OCI-LY1 (cell line): ENCODE measurements around the gene TMEM131.
"Not testable (repeated sequence)": the region's sequence is repeated elsewhere in the genome, so short reads cannot be mapped to it uniquely, and the experiment has no call there.

Source experiments
- H2AFZ ChIP-seq: fragments of 200-600 bp; sonication (generic), shearing (Covaris generic); 2 replicates; pipeline ENCODE4 v1.6.0; 2014; ENCODE audit warnings: antibody characterized with exemption, mild to moderate bottlenecking, low read length
- H3F3A ChIP-seq: fragments of 200-600 bp; sonication (generic), shearing (Covaris generic); 2 replicates; pipeline ENCODE4 v1.6.0; 2014; ENCODE audit warnings: mild to moderate bottlenecking, antibody characterized with exemption, low read length, moderate library complexity; ENCODE audit not compliant: insufficient read depth
- H3K27ac ChIP-seq: fragments of 200-600 bp; sonication (generic); 2 replicates; pipeline ENCODE4 v1.5.1; 2014; ENCODE audit warnings: low read length, mixed run types, mild to moderate bottlenecking, low read depth; ENCODE audit not compliant: poor library complexity, severe bottlenecking
- H3K27me3 ChIP-seq: fragments of 200-600 bp; sonication (generic); 2 replicates; pipeline ENCODE4 v1.6.0; 2014; ENCODE audit warnings: antibody characterized with exemption, mild to moderate bottlenecking, low read length, moderate library complexity; ENCODE audit not compliant: insufficient read depth
- H3K36me3 ChIP-seq: fragments of 200-600 bp; sonication (generic); 2 replicates; pipeline ENCODE4 v1.6.1; 2014; ENCODE audit warnings: mild to moderate bottlenecking, antibody characterized with exemption, low read length, moderate library complexity, mixed read lengths; ENCODE audit not compliant: insufficient read depth
- H3K4me1 ChIP-seq: fragments of 200-600 bp; sonication (generic); 2 replicates; pipeline ENCODE4 v1.5.1; 2014; ENCODE audit warnings: mild to moderate bottlenecking, low read length, moderate library complexity; ENCODE audit not compliant: insufficient read depth, severe bottlenecking
- H3K4me2 ChIP-seq: fragments of 200-600 bp; sonication (generic), shearing (Covaris generic); 2 replicates; pipeline ENCODE4 v1.6.1; 2014; ENCODE audit warnings: low read length
- H3K4me3 ChIP-seq: fragments of 200-600 bp; sonication (generic); 2 replicates; pipeline ENCODE4 v1.5.1; 2014; ENCODE audit warnings: low read length, low read depth, mild to moderate bottlenecking, mixed read lengths; ENCODE audit not compliant: poor library complexity, severe bottlenecking
- H3K79me2 ChIP-seq: fragments of 200-600 bp; shearing (Covaris generic); 2 replicates; pipeline ENCODE4 v1.6.1; 2016; ENCODE audit warnings: mixed run types, low read length, mixed read lengths; ENCODE audit not compliant: insufficient read depth
- H3K9ac ChIP-seq: fragments of 200-600 bp; sonication (generic), shearing (Covaris generic); 2 replicates; pipeline ENCODE4 v1.6.1; 2014; ENCODE audit warnings: mild to moderate bottlenecking, low read length, mixed read lengths
- H3K9me2 ChIP-seq: fragments of 200-600 bp; sonication (generic), shearing (Covaris generic); 2 replicates; pipeline ENCODE4 v1.6.1; 2014; ENCODE audit warnings: low read depth, mild to moderate bottlenecking, low read length, mixed read lengths
- H3K9me3 ChIP-seq: fragments of 200-600 bp; shearing (Covaris generic); 2 replicates; pipeline ENCODE4 v1.6.1; 2014; ENCODE audit warnings: low read length, mixed read lengths
- H4K20me1 ChIP-seq: fragments of 200-600 bp; sonication (generic), shearing (Covaris generic); 2 replicates; pipeline ENCODE4 v1.6.0; 2016; ENCODE audit warnings: mild to moderate bottlenecking, low read length; ENCODE audit not compliant: insufficient read depth
- EZH2 ChIP-seq: fragments of 200-600 bp; sonication (generic), shearing (Covaris generic); IDR thresholded peaks from 2 replicates; pipeline ENCODE4 v1.8.0; 2017; ENCODE audit warnings: borderline replicate concordance, mixed run types, mild to moderate bottlenecking, antibody characterized with exemption, low read length, moderate library complexity, mixed read lengths
- TF ChIP-seq, protein P1 (sequence below): fragments of 200-600 bp; sonication (generic), shearing (Covaris generic); IDR thresholded peaks from 2 replicates; pipeline ENCODE4 v1.5.1; 2017; ENCODE audit warnings: mild to moderate bottlenecking, antibody characterized with exemption, low read length, moderate library complexity, mixed read lengths

Gene TMEM131

DNA sequence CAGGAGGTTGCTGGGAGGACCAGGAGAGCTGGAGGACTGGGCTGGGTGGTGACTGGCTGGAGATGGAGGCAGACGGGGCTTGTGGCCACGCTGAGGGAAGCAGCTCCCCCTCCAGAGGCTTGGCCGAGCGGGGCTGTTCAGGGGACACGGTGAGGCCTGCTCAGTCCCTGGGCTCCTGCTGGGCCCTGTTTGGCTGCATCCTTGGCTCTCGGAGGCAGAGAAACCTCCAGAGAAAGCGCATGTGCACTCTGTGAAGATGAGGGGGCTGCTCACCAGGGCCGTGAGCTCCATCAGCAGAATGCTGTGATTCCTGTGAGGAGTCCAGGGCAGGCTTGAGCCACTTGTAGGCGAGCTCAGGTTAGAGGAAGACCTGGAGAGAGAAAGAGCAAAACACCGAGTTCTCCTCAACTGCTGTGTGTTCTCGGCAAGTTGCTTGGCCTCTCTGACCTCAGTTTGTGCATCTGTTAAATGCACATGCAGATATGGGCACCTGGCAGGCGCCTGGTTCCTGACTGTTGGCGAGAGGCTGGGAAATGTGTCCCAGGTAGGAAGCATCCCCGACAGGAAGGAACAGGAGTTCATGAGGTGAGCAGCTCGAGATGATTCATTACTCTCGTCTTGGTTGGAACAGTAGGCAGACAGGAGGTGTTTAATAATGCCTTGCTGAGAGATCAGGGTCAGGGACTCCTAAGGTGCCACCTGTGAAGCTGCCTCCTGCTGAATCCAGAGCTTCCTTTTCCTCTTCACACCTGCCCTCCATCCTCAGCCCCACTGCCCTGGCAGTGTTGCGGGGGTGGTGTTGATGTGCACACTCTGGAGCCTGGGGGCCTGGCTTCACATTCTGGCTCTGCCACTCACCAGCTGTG, 281.4 kb downstream of the TMEM131 start:
- Histone ChIP-seq H3K9ac (peak overlapping the region; percentile 6; the same call in 1 of the 2 replicates), H3K79me2 (no peaks in the 10 kb centered on the region)

DNA sequence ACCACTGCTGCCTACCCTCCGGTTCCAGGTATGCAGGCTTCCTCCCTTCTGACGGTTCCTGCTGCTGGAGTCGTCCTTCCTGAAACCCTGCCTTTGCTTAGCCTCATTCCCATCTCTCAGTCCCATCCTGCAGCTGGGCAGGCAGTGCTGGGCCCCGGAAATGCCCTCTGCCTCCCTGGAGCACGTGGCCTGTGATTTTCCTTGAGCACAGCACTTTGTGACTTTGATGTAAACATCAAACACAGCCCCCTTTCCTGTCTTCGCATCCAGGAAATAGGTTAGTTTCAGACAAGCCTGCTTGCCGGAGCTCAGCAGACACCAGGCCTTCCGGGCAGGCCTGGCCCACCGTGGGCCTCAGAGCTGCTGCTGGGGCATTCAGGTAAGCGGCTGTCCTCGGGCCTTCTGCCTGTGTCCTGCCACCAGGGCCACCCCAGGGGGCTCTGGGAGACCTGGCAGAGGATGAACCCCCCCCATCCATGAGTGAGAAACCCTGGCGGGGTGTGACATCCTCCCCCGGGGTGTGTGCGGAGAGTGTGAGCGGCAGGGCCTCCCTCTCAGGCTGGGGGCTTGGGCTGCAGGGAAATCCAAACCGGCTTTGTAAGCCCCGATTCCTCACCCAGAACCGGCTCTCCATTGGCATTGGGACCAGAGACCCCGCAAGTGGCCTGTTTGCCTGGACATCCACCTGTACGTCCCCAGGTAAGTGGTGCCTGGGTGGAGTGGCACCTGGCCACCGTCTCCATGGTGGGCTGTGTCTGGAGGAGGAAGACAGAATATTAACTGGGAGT, 282.3 kb downstream of the TMEM131 start, which contains the start of gene ZAP70:
ZAP70 (plus strand) TSS at position 281 of the 788 bp plus-strand sequence. CDS start 10,461 bp downstream, outside the sequence.
- Histone ChIP-seq H2AFZ (no peak within 1 kb of the TSS), H3K4me1 (peaks cover 19% of the 10 kb centered on the region), H3K36me3 (no peaks in the 10 kb centered on the region), H3K79me2 (no peaks in the 10 kb centered on the region), H3F3A (no peaks in the 10 kb centered on the region), H3K9ac (peak within 1 kb of the TSS; percentile 6; the same call in 1 of the 2 replicates), H3K9me2 (no peaks in the 10 kb centered on the region), H3K4me3 (no peak within 1 kb of the TSS), H3K4me2 (peak within 1 kb of the TSS; percentile 5), H4K20me1 (no peaks in the 10 kb centered on the region), H3K9me3 (no peaks in the 10 kb centered on the region), H3K27ac (no peak within 1 kb of the TSS), H3K27me3 (no peaks in the 10 kb centered on the region)
- TF ChIP-seq, protein P1, sequence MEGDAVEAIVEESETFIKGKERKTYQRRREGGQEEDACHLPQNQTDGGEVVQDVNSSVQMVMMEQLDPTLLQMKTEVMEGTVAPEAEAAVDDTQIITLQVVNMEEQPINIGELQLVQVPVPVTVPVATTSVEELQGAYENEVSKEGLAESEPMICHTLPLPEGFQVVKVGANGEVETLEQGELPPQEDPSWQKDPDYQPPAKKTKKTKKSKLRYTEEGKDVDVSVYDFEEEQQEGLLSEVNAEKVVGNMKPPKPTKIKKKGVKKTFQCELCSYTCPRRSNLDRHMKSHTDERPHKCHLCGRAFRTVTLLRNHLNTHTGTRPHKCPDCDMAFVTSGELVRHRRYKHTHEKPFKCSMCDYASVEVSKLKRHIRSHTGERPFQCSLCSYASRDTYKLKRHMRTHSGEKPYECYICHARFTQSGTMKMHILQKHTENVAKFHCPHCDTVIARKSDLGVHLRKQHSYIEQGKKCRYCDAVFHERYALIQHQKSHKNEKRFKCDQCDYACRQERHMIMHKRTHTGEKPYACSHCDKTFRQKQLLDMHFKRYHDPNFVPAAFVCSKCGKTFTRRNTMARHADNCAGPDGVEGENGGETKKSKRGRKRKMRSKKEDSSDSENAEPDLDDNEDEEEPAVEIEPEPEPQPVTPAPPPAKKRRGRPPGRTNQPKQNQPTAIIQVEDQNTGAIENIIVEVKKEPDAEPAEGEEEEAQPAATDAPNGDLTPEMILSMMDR = no peak
- TF ChIP-seq EZH2 = no peak

More for the DNA sequence above, 281.4 kb downstream of the TMEM131 start:
- Histone ChIP-seq H3K4me3 (no peak overlapping the region), H3K36me3 (no peaks in the 10 kb centered on the region), H3K9me2 (no peaks in the 10 kb centered on the region), H3K4me1 (peaks cover 27% of the 10 kb centered on the region), H2AFZ (no peak overlapping the region), H4K20me1 (no peaks in the 10 kb centered on the region), H3K4me2 (peak overlapping the region; percentile 5; the same call in 1 of the 2 replicates), H3K9me3 (no peaks in the 10 kb centered on the region), H3K27ac (no peak overlapping the region), H3K27me3 (no peaks in the 10 kb centered on the region), H3F3A (no peaks in the 10 kb centered on the region)
- TF ChIP-seq EZH2 = no peak
- TF ChIP-seq, protein P1 = no peak

DNA sequence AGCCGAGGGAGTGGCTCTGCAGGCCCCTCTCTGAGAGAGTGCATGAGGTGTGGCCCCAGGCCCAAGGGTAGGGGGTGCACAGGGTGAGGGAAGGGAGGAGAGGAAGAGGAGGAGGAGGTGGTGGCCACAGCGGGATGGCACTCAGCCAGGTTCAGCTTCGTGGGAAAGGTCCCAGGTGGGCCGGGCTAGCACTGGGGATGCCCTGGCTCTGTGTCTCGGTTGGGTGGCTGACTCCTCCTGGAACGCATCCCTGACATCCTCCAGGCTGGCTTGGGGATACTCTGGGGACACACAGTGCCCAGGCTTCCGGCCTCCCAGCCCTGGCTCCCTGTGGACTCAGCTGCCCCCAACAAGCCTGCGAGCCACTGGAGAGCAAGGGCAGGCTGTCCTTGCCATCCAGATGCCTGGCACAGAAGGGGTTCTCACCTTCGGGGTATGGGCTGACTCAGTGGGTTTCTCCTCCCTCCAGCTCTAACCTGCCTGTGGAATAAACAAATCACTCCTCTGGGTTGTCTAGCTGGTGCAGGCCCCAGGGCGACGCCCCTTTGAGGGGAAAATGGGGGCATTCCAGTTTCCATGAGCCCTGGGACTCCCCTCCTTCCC, 283.0 kb downstream of the TMEM131 start:
- no peak overlapping the region; the same call in 1 of the 2 replicates for H3K9ac ChIP-seq
- H3K4me3 ChIP-seq = no peak overlapping the region
- H3K36me3 ChIP-seq = no peaks in the 10 kb centered on the region
- no peak overlapping the region for H3K27ac ChIP-seq
- H3K4me1 ChIP-seq = peaks cover 15% of the 10 kb centered on the region
- no peaks in the 10 kb centered on the region for H3F3A ChIP-seq
- H3K9me2 ChIP-seq = no peaks in the 10 kb centered on the region
- peak overlapping the region; percentile 5; the same call in 1 of the 2 replicates for H3K4me2 ChIP-seq
- no peaks in the 10 kb centered on the region for H4K20me1 ChIP-seq
- no peaks in the 10 kb centered on the region for H3K27me3 ChIP-seq
- H3K79me2 ChIP-seq = no peaks in the 10 kb centered on the region
- H3K9me3 ChIP-seq = no peaks in the 10 kb centered on the region
- TF ChIP-seq, protein P1 = no peak
- TF ChIP-seq EZH2 = no peak
- no peak overlapping the region for H2AFZ ChIP-seq

DNA sequence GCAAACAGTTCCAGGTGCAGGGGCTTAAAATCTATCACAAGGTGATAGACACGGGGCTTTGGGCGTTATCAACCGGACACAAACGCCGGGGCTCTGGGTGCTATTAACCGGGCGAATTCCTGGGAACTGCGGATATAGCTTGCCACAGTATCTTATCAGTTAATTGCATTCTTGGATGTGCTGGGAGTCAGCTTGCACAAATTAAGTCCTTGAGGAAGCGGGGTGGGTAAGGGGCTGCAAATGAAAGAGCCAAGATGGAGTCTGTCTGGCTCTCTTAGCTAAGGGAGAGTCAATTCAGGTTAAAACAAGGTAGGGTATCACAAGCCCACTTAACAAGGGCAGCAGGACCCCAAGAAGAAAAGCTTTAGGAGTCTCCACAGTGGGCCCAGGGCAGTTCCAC, 283.6 kb downstream of the TMEM131 start:
- H3K36me3 ChIP-seq, H3K9ac ChIP-seq, H3K4me2 ChIP-seq, H3K9me3 ChIP-seq, H2AFZ ChIP-seq, H4K20me1 ChIP-seq, H3K27ac ChIP-seq, H3F3A ChIP-seq, H3K4me3 ChIP-seq, H3K79me2 ChIP-seq, H3K9me2 ChIP-seq, H3K27me3 ChIP-seq: not testable (repeated sequence)
- H3K4me1 ChIP-seq = peaks cover 15% of the 10 kb centered on the region
